H1 (cell line): Measurements from ENCODE around the gene RAB3GAP2. TPM values are rescaled to one million over a fixed set of nuclear protein-coding genes. Genes with fewer than 3 reads are reported as not detected.

Experiments
- microRNA counts: library from miRNA; unstranded; fragments of <30 nt; microRNA quantifications from one replicate; lab custom pipeline; 2015
- microRNA-seq, 2 experiments: library from miRNA; unstranded; fragments of <30 nt; microRNA quantifications; one replicate each; pipeline versions ENCODE4 to v1.2.0, GENCODE V29; 2016 to 2020; ENCODE audit warnings: borderline microRNAs expressed in 2 of 2, borderline number of aligned reads in 2 of 2, borderline replicate concordance in 1 of 2
- polyA plus RNA-seq, 7 experiments: library from polyadenylated mRNA; depleted of rRNA in 3 of 7; stranded (reverse) in 5 of 7; unstranded in 2 of 7; fragments of >200 nt in 5 of 7; fragments of 200-250 nt in 2 of 7; gene quantifications; 1 replicate in 5 of 7; 2 replicates in 1 of 7; 4 replicates in 1 of 7; pipeline versions ENCODE4 v1.2.1 to v1.2.3, GENCODE V29; 2011 to 2013; ENCODE audit warnings: missing spikeins in 2 of 7, mixed read lengths in 2 of 7
- small RNA-seq: library from polyadenylated mRNA; stranded (forward); fragments of <200 nt; extraction: miRNeasy Mini kit (QIAGEN cat#:217004); gene quantifications from one replicate; pipeline ENCODE3, GENCODE V24; 2013; ENCODE audit not compliant: insufficient read depth
- total RNA-seq: library from RNA; stranded (reverse); fragmentation: NEBNext Ultra II Directional; extraction: Animal tissue kit (Norgen Biotek cat#: 25700); gene quantifications from 2 replicates; pipeline ENCODE4 v1.2.1, GENCODE V29; 2021

The RAB3GAP2 gene
- total and polyA plus RNA-seq, 2 of the 8 experiments (the other 6 are each of a cell fraction or from before 2014, with no cell fraction given): 19.7 to 52.7 TPM

MicroRNAs within 50 kb of the gene (microRNA counts, 767-probe panel; counts per million panel counts)
- 879 counts per million, percentile 95 among the panel's probes with 10 or more counts for microRNA hsa-miR-194-5p (lab: Ali Mortazavi, UCI)
- microRNA hsa-miR-215 (lab: Ali Mortazavi, UCI): 879 counts per million, percentile 95 among the panel's probes with 10 or more counts
- microRNA hsa-miR-664-3p (lab: Ali Mortazavi, UCI): 879 counts per million, percentile 95 among the panel's probes with 10 or more counts

Small RNA genes lying within 50 kb of the gene (microRNA-seq; reads per million reads assigned to microRNA genes)
- 0 to 0.46 reads per million in 2 experiments for gene MIR194-1
- 0 to 0.23 reads per million in 2 experiments for gene MIR215
- 8.7 to 9.4 reads per million in 2 experiments for gene MIR664A

Small RNA genes lying within 50 kb of the gene (small RNA-seq; reads per million reads assigned to genes)
- gene MIR194-1 (0.51 reads per million), gene MIR215 (7.9 reads per million, percentile 76 among the genes with 10 or more reads in this experiment), gene MIR664A (not detected), gene SNORA36B (0.86 reads per million)

Other genes with a start within 250 kb of the RAB3GAP2 start
- 169 and 171 TPM in 2 replicates for gene EPRS1, start 225.9 kb downstream of the RAB3GAP2 start, total RNA-seq
- gene EPRS1, start 225.9 kb downstream of the RAB3GAP2 start, polyA plus RNA-seq (2011; rRNA removed): 21.0 and 38.4 TPM in 2 replicates
- 15.2 and 16.3 TPM in 2 replicates for gene BPNT1, start 182.7 kb downstream of the RAB3GAP2 start, total RNA-seq
- gene BPNT1, start 182.7 kb downstream of the RAB3GAP2 start, polyA plus RNA-seq (2011; rRNA removed): 13.0 and 13.2 TPM in 2 replicates
- gene IARS2, start 178.3 kb downstream of the RAB3GAP2 start, total RNA-seq: 69.1 and 69.8 TPM in 2 replicates
- 12.4 and 15.0 TPM in 2 replicates for gene IARS2, start 178.3 kb downstream of the RAB3GAP2 start, polyA plus RNA-seq (2011; rRNA removed)